Measurements from ENCODE around the gene ZNF534. TPM values are rescaled to one million over a fixed set of nuclear protein-coding genes. Genes with fewer than 3 reads are reported as not detected.
A peak's percentile ranks its signal among the peaks of the same experiment; 100 is the strongest.

ZNF534 gene
- 0.29 TPM for total RNA-seq
- long read RNA-seq = 0 reads

DNA sequence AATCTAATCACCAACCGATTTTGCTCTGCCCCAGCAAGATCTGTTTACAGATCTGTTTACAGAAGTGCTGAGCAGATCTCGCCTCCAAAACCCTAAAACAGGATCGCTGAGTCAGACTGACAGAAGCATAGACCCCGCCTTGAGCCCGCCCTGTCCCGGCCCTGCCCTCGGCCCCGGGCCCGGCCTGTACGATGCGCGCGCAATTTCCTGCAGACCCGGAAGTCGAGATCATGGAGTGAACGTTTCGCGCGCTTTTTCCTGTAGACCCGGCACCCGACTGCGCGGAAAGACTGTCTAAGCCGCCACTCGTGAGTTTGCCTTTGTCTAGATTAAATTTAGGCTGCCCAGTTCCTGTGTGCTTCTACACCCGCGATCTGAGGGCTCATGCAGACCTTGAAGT, at the start of gene ZNF534:
Gene ZNF534 (plus strand): TSS at position 212 of the 400 bp plus-strand sequence. CDS start 2,327 bp downstream, outside the sequence.
- no peak for DNase-seq
- Histone ChIP-seq H3K4me1 (no peaks in the 10 kb centered on the region), H3K27ac (no peak within 1 kb of the TSS), H3K36me3 (no peaks in the 10 kb centered on the region), H3K4me3 (no peak within 1 kb of the TSS), H3K9me3 (peaks cover 14% of the 10 kb centered on the region), H3K27me3 (no peaks in the 10 kb centered on the region)
- ATAC-seq = no peak
- intact Hi-C loops (cut with DNase I) = no loop called here
- TF ChIP-seq, protein P1, sequence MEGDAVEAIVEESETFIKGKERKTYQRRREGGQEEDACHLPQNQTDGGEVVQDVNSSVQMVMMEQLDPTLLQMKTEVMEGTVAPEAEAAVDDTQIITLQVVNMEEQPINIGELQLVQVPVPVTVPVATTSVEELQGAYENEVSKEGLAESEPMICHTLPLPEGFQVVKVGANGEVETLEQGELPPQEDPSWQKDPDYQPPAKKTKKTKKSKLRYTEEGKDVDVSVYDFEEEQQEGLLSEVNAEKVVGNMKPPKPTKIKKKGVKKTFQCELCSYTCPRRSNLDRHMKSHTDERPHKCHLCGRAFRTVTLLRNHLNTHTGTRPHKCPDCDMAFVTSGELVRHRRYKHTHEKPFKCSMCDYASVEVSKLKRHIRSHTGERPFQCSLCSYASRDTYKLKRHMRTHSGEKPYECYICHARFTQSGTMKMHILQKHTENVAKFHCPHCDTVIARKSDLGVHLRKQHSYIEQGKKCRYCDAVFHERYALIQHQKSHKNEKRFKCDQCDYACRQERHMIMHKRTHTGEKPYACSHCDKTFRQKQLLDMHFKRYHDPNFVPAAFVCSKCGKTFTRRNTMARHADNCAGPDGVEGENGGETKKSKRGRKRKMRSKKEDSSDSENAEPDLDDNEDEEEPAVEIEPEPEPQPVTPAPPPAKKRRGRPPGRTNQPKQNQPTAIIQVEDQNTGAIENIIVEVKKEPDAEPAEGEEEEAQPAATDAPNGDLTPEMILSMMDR (IDR thresholded peaks at IDR 0.05) = no peak

DNA sequence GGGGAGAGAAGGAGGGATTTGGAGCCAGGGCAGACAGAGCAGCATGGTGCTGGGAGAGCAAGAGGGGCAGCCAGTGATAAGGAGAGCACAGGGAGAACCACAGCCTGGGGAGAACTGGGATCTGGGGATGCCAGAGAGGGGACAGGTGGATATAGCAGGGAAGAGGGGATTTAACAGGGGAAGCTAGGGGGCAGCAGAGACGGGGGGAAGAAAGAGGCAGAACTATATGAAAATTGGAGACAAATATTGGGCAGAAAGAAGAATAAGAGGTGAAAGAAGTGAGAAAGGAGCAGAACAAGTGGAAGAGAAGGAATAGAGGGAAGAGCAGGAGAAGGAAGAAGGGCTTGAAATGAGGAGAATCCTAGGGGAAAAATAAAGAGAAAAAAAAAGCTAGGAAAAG, 37.8 kb upstream of the ZNF534 start:
- DNase-seq = no peak
- H3K27me3 ChIP-seq = no peaks in the 10 kb centered on the region
- no peaks in the 10 kb centered on the region for H3K36me3 ChIP-seq
- TF ChIP-seq, protein P1 (IDR thresholded peaks at IDR 0.05) = no peak
- H3K4me1 ChIP-seq = no peaks in the 10 kb centered on the region
- H3K4me3 ChIP-seq = no peak overlapping the region
- intact Hi-C loops (cut with DNase I) = no loop called here
- ATAC-seq = no peak
- H3K9me3 ChIP-seq = peaks cover 36% of the 10 kb centered on the region
- no peak overlapping the region for H3K27ac ChIP-seq

DNA sequence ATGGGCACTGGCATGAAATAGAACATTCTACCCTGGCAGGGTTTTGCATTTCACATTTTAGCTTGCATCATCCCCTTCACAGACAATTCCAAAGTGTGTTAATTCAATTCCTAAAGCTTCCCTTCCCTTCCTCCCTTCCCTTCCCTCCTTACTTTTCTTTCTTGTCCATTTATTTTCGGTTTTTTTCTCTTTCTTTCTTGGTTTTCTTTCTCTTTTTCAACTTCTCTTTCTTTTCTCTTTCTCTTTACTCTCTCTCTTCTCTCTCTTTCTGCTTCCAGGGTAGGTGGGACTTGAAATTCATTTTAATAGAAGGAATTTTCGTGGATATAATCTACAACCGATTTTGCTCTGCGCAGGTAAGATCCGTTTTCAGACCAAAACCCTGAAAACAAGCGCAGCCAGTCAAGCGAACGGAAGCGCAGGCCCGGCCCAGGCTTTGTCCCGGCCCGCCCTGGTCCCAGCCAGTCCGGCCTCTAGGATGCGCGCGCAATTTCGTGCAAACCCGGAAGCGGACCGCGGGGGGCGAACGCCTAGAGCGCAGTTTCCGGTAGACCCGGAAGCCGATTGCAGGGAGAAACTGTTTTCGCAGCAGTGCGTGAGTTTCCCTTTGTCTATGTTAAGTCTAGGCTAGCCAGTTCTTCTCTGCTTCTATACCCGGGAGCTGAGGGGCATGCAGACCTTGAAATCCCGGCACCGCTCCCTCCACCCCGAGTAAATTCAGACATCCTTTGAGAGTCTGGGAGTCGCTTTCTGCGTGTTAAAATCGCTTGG, 31.5 kb upstream of the ZNF534 start, which contains the start of gene ZNF528:
Gene ZNF528 (plus strand): TSS at position 540 of the 771 bp plus-strand sequence. CDS start 4,165 bp downstream, outside the sequence.
- TF ChIP-seq, protein P1 (IDR thresholded peaks at IDR 0.05) = no peak
- Histone ChIP-seq H3K4me3 (peak within 1 kb of the TSS; percentile 63), H3K36me3 (peaks cover 13% of the 10 kb centered on the region), H3K4me1 (peaks cover 15% of the 10 kb centered on the region), H3K27ac (peak within 1 kb of the TSS; percentile 78), H3K27me3 (no peaks in the 10 kb centered on the region), H3K9me3 (peaks cover 5% of the 10 kb centered on the region)
- intact Hi-C loops (cut with DNase I) = no loop called here
- DNase-seq (peak; percentile 98), ATAC-seq (peak; percentile 100)

DNA sequence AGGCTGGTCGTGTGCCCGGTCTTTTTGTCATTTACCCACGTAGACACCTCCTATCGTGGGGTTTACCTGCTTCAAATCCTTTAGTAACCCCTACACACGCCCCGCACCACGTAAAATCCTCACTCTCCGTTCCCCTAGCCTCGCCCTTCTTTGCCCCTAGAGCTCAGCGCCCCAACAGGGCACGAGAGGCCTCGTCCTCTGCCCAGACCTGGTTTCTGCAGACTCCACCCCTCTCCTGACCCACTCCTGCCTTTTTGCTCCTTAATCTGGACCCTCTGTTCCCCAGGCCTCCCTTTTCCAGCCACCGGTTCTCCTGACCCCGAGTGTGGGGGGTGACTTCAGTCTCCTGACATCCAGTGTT, 30.9 kb upstream of the ZNF534 start:
- H3K4me3 ChIP-seq = peak overlapping the region; percentile 63
- TF ChIP-seq, protein P1 (IDR thresholded peaks at IDR 0.05) = no peak
- H3K4me1 ChIP-seq = peaks cover 15% of the 10 kb centered on the region
- no peaks in the 10 kb centered on the region for H3K27me3 ChIP-seq
- peak overlapping the region; percentile 78 for H3K27ac ChIP-seq
- H3K36me3 ChIP-seq = peaks cover 19% of the 10 kb centered on the region
- peaks cover 5% of the 10 kb centered on the region for H3K9me3 ChIP-seq
- DNase-seq (no peak), ATAC-seq (peak; percentile 50)
- intact Hi-C loops (cut with DNase I) = no loop called here

DNA sequence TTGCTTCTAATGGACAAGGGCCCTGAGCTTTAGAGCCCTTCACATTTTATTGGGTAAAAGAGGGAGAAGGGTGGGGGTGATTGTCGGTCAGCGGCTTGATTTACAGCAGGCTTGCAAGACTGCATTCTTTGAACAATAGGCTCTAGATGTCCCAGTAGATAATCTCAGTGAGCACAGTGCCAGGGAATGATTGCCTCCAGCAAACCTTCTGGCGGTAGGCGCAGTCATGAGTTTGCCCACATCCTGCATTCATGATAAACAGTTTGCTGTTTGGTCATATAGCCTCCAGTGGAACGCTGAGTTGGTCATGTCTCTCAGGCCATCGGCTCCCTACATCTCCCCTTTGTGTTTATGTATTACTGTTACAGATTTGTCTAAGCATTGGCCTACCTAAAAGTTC, 18.7 kb upstream of the ZNF534 start:
- Histone ChIP-seq H3K36me3 (peaks cover 58% of the 10 kb centered on the region), H3K9me3 (peaks cover 61% of the 10 kb centered on the region), H3K27me3 (no peaks in the 10 kb centered on the region), H3K4me3 (no peak overlapping the region), H3K27ac (no peak overlapping the region), H3K4me1 (no peaks in the 10 kb centered on the region)
- intact Hi-C loops (cut with DNase I) = no loop called here
- TF ChIP-seq, protein P1 (IDR thresholded peaks at IDR 0.05) = no peak
- DNase-seq (no peak), ATAC-seq (no peak)

Data from upper lobe of right lung (tissue), 1 donor.